22Rv1 (cell line): ENCODE measurements around the gene CCDC86.

Experiments used
- H3K27ac ChIP-seq: fragments of 450-650 bp; 2 replicates; pipeline ENCODE4 v1.5.1; 2017
- CTCF ChIP-seq: fragments of 450-650 bp; IDR thresholded peaks from 2 replicates; pipeline ENCODE4 v1.5.1; 2017; ENCODE audit warnings: mild to moderate bottlenecking
- ZFX ChIP-seq: fragments of 450-650 bp; IDR thresholded peaks from 2 replicates; pipeline ENCODE4 v1.6.1; 2017; ENCODE audit warnings: antibody characterized with exemption, borderline replicate concordance

The CCDC86 gene

GRCh38 chr11:60895687-60896086 is 53.8 kb downstream of the CCDC86 start:
- no peak overlapping the region for H3K27ac ChIP-seq
- no peak for TF ChIP-seq ZFX
- TF ChIP-seq CTCF: no peak

DNA sequence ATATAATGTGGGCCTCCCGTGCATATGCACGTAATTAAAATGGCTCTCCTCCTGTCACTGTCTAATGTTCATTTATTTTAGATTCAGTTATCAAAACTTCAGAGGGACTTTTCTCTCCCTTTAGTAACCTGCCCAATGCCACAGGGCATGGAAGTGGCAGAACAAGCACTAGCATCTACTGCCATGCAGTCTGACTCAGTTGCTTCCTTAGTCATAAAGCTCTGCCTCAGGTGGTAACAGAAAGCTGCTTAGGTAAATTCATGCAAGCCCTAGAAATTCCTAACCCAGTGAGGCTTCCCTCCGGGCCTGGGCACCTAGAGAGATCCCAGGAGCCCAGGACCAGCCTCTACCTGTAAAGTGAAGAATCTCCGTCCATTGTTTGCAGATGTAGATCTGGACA is 55.6 kb downstream of the CCDC86 start:
- TF ChIP-seq CTCF: no peak
- TF ChIP-seq ZFX: no peak
- no peak overlapping the region for H3K27ac ChIP-seq

DNA sequence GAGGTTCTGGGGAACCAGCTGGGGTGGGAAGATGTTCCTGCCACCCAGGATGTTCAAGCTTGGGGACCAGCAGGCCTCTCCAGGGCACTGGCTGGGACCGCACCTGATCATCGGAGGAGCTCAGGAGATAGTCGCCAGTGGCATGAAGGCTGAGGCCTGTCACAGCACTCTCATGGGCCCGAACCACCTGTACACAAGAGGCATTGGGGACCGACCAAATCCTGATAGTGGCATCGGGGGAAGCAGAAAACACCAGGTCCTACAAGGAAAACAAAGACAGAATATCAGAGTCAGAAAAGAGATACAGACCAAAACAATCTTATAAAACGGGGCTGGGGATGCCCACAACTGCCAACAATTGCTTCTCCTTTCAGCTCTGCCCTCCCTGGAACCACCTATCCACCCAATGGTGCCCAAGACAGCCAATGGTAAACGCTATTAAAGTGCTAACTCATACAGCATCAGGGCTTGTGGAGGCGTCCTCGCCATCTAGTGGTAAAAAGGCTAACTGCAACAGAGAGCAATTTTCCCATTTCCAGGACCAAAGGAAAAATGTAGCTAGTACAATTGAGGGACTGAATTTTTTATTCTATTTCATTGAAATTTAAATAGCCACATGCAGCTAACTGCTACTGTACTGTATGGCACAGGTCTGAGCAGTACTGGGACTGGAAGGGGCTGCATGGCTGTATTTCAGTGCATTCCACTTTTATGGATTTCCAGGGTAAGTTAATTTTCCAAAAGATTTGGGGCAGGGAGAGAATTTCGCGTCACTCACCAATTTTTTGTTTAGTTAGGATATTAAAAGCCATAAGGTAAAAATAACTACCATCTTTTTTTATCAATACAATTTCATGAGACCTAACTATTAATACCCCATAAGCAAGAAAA is 57.4 kb downstream of the CCDC86 start:
- H3K27ac ChIP-seq: no peak overlapping the region
- no peak for TF ChIP-seq ZFX
- peak; percentile 95 for TF ChIP-seq CTCF

DNA sequence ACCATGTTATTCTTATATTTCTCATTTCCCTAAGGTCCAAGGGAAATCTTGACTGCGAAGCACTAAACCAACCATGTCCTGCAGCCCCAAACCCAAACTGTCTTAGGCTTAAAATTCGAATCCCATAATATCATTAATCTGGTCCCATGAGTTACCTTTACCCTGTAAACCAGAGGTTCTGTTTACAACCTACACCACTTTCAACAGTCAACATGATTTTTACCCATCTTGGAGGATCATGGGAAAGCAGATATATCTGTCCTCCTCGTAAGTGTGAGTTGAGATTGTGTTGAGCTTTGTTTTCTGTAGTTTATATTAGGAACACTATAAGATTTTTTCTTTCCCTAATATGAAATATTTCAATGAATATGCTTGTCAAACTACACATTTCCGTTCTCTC is 58.1 kb downstream of the CCDC86 start:
- no peak overlapping the region for H3K27ac ChIP-seq
- TF ChIP-seq CTCF (no peak), ZFX (no peak)
